K562 (cell line): ENCODE data around the gene MAST3. TPM values are rescaled to one million over a fixed set of nuclear protein-coding genes. Genes with fewer than 3 reads are reported as not detected.

ENCODE experiments used
- ADNP ChIP-seq: fragments of 200-800 bp; sonication (Bioruptor generic); IDR thresholded peaks from 2 replicates; pipeline ENCODE4 v1.6.1; 2016; ENCODE audit warnings: missing genetic modification characterization, missing compliant biosample characterization
- ARNT ChIP-seq, 2 experiments: fragments of 450-650 bp; IDR thresholded peaks; 2 replicates each; pipeline ENCODE4 v1.6.1; 2016; ENCODE audit warnings: mild to moderate bottlenecking in 1 of 2
- BCL6 ChIP-seq: fragments of 250-450 bp; sonication (Bioruptor Pico); IDR thresholded peaks from 2 replicates; pipeline ENCODE4 v1.4.0; 2020
- BRF1 ChIP-seq: IDR thresholded peaks from 3 replicates; pipeline ENCODE4 v1.6.1; 2011; ENCODE audit warnings: borderline replicate concordance, mild to moderate bottlenecking; ENCODE audit not compliant: insufficient read length; ENCODE audit errors: extremely low read depth
- C11orf30 ChIP-seq: fragments of 450-650 bp; IDR thresholded peaks from 2 replicates; pipeline ENCODE4 v1.6.1; 2016; ENCODE audit warnings: low read depth, mild to moderate bottlenecking
- CXXC5 ChIP-seq: fragments of 250-450 bp; sonication (Bioruptor Pico); IDR thresholded peaks from 2 replicates; pipeline ENCODE4 v1.8.0; 2022; ENCODE audit warnings: inconsistent platforms, mild to moderate bottlenecking, moderate library complexity
- ELF2 ChIP-seq: fragments of 250-450 bp; sonication (Bioruptor Pico); IDR thresholded peaks from 2 replicates; pipeline ENCODE4 v1.5.0; 2021; ENCODE audit warnings: mild to moderate bottlenecking
- ESRRB ChIP-seq: fragments of 250-450 bp; sonication (Bioruptor Pico); IDR thresholded peaks from 2 replicates; pipeline ENCODE4 v1.5.0; 2020; ENCODE audit warnings: mild to moderate bottlenecking, moderate library complexity, borderline replicate concordance
- FOXA1 ChIP-seq: fragments of 450-650 bp; IDR thresholded peaks from 2 replicates; pipeline ENCODE4 v1.6.1; 2016; ENCODE audit warnings: mild to moderate bottlenecking, borderline replicate concordance
- FOXA3 ChIP-seq, 2 experiments: fragments of 450-650 bp in 1 of 2; sonication (generic) in 1 of 2; formaldehyde crosslinking; IDR thresholded peaks in 1 of 2; conservative IDR thresholded peaks in 1 of 2; 2 replicates each; pipeline versions ENCODE4 v1.4.0 to v1.8.0; 2020 to 2022; ENCODE audit warnings: mild to moderate bottlenecking in 2 of 2, missing genetic modification reagents in 1 of 2
- GABPA ChIP-seq: fragments of 200-800 bp; sonication (Bioruptor generic); conservative IDR thresholded peaks from 2 replicates; pipeline ENCODE4 v1.6.1; 2016; ENCODE audit warnings: low read depth, missing genetic modification characterization, missing compliant biosample characterization
- GATAD2A ChIP-seq: fragments of 450-650 bp; IDR thresholded peaks from 2 replicates; pipeline ENCODE4 v1.6.1; 2017
- ILK ChIP-seq: fragments of 450-650 bp; IDR thresholded peaks from 2 replicates; pipeline ENCODE4 v1.6.1; 2016; ENCODE audit warnings: missing genetic modification characterization, low read depth, mild to moderate bottlenecking, missing compliant biosample characterization, moderate library complexity, borderline replicate concordance
- LARP7 ChIP-seq: fragments of 450-650 bp; IDR thresholded peaks from 2 replicates; pipeline ENCODE4 v1.6.1; 2016
- MXI1 ChIP-seq: IDR thresholded peaks from 2 replicates; pipeline ENCODE4 v1.6.1; 2011; ENCODE audit warnings: low read depth, mild to moderate bottlenecking, improper control_type of control experiment, low read length
- NFIC ChIP-seq: fragments of 450-650 bp; IDR thresholded peaks from 2 replicates; pipeline ENCODE4 v1.6.1; 2017; ENCODE audit warnings: mild to moderate bottlenecking, inconsistent platforms
- POLR2H ChIP-seq: IDR thresholded peaks from 2 replicates; pipeline ENCODE4 v1.6.1; 2016; ENCODE audit warnings: missing genetic modification characterization, low read depth, mild to moderate bottlenecking, control low read depth, missing compliant biosample characterization, moderate library complexity
- RAD21 ChIP-seq, 2 experiments: fragments of 250-450 bp in 1 of 2; fragments of 450-650 bp in 1 of 2; sonication (Bioruptor Pico) in 1 of 2; formaldehyde crosslinking in 1 of 2; IDR thresholded peaks in 1 of 2; conservative IDR thresholded peaks in 1 of 2; 2 replicates each; pipeline versions ENCODE4 v1.4.0 to v1.8.0; 2020 to 2022; ENCODE audit warnings: mild to moderate bottlenecking in 2 of 2, moderate library complexity in 1 of 2
- RNF2 ChIP-seq: sonication (generic); IDR thresholded peaks from 2 replicates; pipeline ENCODE4 v1.6.1; 2016
- TEAD1 ChIP-seq, 2 experiments: fragments of 450-650 bp in 1 of 2; sonication (generic) in 1 of 2; formaldehyde crosslinking; IDR thresholded peaks; 2 replicates each; pipeline versions ENCODE4 v1.4.0 to v1.8.0; 2020 to 2022; ENCODE audit warnings: mild to moderate bottlenecking in 2 of 2, missing genetic modification reagents in 1 of 2
- TEAD4 ChIP-seq, 2 experiments: sonication (generic) in 1 of 2; formaldehyde crosslinking in 1 of 2; IDR thresholded peaks; 2 replicates each; pipeline versions ENCODE4 v1.6.1 to v1.8.0; 2012 to 2022; ENCODE audit warnings: borderline replicate concordance in 1 of 2, inconsistent platforms in 1 of 2, low read length in 1 of 2, mild to moderate bottlenecking in 1 of 2, missing genetic modification reagents in 1 of 2
- ZBTB17 ChIP-seq: fragments of 450-650 bp; formaldehyde crosslinking; IDR thresholded peaks from 2 replicates; pipeline ENCODE4 v1.4.0; 2020; ENCODE audit warnings: mild to moderate bottlenecking
- ZNF586 ChIP-seq: fragments of 450-650 bp; formaldehyde crosslinking; conservative IDR thresholded peaks from 2 replicates; pipeline ENCODE4 v1.4.0; 2020; ENCODE audit warnings: mild to moderate bottlenecking, moderate library complexity
- polyA plus RNA-seq, 8 experiments: library from polyadenylated mRNA; depleted of rRNA in 4 of 8; stranded (reverse) in 5 of 8; unstranded in 3 of 8; fragments of >200 nt; fragmentation: Nextera tagmentation in 2 of 8; fragmentation: Illumina TruSeq in 1 of 8; extraction: Ambion mirVana in 2 of 8; extraction: Trizol in 1 of 8; gene quantifications; 2 replicates each; pipeline versions ENCODE4 v1.2.1 to v1.2.3, GENCODE V29; 2011 to 2014; ENCODE audit warnings: inconsistent platforms in 1 of 8, missing spikeins in 1 of 8
- total RNA-seq, 7 experiments: library from RNA; depleted of rRNA in 6 of 7; stranded (reverse); fragments of >200 nt in 6 of 7; fragmentation: Illumina TruSeq in 2 of 7; extraction: Trizol in 2 of 7; gene quantifications; 2 replicates each; pipeline versions ENCODE4 v1.2.1 to v1.2.3, GENCODE V29; 2011 to 2021; ENCODE audit warnings: low replicate concordance in 1 of 7
- TF ChIP-seq, protein P1 (sequence below): fragments of 450-650 bp; IDR thresholded peaks from 2 replicates; pipeline ENCODE4 v1.7.0; 2016; ENCODE audit warnings: borderline replicate concordance
- TF ChIP-seq, protein P2 (sequence below): fragments of 450-650 bp; conservative IDR thresholded peaks from 2 replicates; pipeline ENCODE4 v1.6.1; 2016; ENCODE audit warnings: missing genetic modification characterization, low read depth, mild to moderate bottlenecking, control low read depth, missing compliant biosample characterization
- TF ChIP-seq, protein P3 (sequence below): fragments of 250-450 bp; sonication (Bioruptor Pico); IDR thresholded peaks from 2 replicates; pipeline ENCODE4 v1.5.0; 2021

Gene MAST3
- total and polyA plus RNA-seq, 9 of the 15 experiments (the other 6 are each of a cell fraction or from before 2014, with no cell fraction given), result 0.94 to 9.9 (median 2.4) TPM

DNA sequence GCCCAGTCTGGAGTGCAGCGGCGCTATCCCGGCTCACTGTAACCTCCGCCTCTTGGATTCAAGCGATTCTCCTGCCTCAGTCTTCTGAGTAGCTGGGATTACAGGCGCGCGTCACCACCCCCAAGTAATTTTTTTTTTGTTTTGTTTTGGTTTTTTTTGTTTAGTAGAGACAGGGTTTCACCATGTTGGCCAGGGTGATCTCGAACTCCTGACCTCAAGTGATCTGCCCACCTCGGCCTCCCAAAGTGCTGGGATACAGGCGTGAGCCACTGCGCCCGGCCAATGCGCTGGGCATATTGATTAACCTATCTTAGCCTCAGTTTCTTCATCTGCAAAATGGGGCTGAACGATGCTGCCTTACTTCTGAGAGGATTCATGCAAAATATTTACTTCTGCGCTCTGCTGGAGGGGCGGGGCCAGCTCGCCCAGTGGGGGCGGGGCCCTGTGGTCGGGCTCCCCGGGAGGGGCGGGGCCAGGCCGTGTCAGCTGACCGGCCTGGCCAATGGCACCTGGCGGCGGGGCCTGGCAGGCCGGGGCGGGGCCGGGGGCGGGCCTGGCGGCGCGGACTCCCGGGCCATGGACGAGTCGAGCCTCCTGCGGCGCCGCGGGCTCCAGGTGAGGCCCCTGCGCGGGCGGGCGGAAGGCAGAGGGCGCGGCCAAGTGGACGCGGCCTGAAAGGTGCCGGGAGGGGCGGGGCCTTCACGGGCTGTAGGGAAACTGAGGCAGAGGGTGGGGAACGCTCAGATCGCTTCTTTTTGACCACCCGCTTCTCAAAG is at the start of gene MAST3 (continued):
- TF ChIP-seq, protein P1, sequence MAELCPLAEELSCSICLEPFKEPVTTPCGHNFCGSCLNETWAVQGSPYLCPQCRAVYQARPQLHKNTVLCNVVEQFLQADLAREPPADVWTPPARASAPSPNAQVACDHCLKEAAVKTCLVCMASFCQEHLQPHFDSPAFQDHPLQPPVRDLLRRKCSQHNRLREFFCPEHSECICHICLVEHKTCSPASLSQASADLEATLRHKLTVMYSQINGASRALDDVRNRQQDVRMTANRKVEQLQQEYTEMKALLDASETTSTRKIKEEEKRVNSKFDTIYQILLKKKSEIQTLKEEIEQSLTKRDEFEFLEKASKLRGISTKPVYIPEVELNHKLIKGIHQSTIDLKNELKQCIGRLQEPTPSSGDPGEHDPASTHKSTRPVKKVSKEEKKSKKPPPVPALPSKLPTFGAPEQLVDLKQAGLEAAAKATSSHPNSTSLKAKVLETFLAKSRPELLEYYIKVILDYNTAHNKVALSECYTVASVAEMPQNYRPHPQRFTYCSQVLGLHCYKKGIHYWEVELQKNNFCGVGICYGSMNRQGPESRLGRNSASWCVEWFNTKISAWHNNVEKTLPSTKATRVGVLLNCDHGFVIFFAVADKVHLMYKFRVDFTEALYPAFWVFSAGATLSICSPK, result peak; percentile 86; the same call in 1 of the 2 replicates
- TF ChIP-seq, protein P2, sequence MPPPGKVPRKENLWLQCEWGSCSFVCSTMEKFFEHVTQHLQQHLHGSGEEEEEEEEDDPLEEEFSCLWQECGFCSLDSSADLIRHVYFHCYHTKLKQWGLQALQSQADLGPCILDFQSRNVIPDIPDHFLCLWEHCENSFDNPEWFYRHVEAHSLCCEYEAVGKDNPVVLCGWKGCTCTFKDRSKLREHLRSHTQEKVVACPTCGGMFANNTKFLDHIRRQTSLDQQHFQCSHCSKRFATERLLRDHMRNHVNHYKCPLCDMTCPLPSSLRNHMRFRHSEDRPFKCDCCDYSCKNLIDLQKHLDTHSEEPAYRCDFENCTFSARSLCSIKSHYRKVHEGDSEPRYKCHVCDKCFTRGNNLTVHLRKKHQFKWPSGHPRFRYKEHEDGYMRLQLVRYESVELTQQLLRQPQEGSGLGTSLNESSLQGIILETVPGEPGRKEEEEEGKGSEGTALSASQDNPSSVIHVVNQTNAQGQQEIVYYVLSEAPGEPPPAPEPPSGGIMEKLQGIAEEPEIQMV (tag), result no peak
- TF ChIP-seq RAD21 (CRISPR knock-in tag; conservative IDR thresholded peaks at IDR 0.05 in 1 of 2, IDR thresholded peaks at IDR 0.05 in 1 of 2) (no peak), TEAD4 (IDR thresholded peaks at IDR 0.05; ENCODE audit: low read length) (no peak), TEAD4 (CRISPR knock-in tag; IDR thresholded peaks at IDR 0.05; ENCODE audit: borderline replicate concordance) (no peak), RNF2 (no peak), BRF1 (no peak), MXI1 (no peak), GABPA (no peak), FOXA3 (CRISPR knock-in tag; conservative IDR thresholded peaks at IDR 0.05 in 1 of 2, IDR thresholded peaks at IDR 0.05 in 1 of 2) (no peak), TEAD1 (CRISPR knock-in tag; IDR thresholded peaks at IDR 0.05) (no peak), ESRRB (CRISPR knock-in tag) (no peak), GATAD2A (no peak), ELF2 (CRISPR knock-in tag) (no peak), CXXC5 (CRISPR knock-in tag) (peak; percentile 62), BCL6 (CRISPR knock-in tag) (no peak), ZNF586 (CRISPR knock-in tag) (no peak), FOXA1 (no peak), ARNT (IDR thresholded peaks at IDR 0.05) (peak in 1 of 2 experiments; percentile 55; a peak in 1 of 4 replicates), POLR2H (tag) (no peak), C11orf30 (no peak), ZBTB17 (no peak), NFIC (0 out of 2 replicates have a peak, but pooled peaks have one; percentile 4), ILK (tag) (no peak), ADNP (tag) (peak; percentile 99), LARP7 (peak; percentile 78; the same call in 1 of the 2 replicates)
- TF ChIP-seq, protein P3, sequence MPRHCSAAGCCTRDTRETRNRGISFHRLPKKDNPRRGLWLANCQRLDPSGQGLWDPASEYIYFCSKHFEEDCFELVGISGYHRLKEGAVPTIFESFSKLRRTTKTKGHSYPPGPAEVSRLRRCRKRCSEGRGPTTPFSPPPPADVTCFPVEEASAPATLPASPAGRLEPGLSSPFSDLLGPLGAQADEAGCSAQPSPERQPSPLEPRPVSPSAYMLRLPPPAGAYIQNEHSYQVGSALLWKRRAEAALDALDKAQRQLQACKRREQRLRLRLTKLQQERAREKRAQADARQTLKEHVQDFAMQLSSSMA (CRISPR knock-in tag), result no peak
